Lower leg skin (tissue), 4 donors: ENCODE results near the gene MRPS5. TPM values are rescaled to one million over a fixed set of nuclear protein-coding genes. Genes with fewer than 3 reads are reported as not detected.
"Not testable (repeated sequence)": the region's sequence is repeated elsewhere in the genome, so short reads cannot be mapped to it uniquely, and the experiment has no call there.

ENCODE experiments used
- DNase-seq, 2 donors: peaks; one replicate each; pipeline ENCODE4 v3.0.0-alpha.2; 2019; ENCODE audit warnings: low spot score in 2 of 2
- H3K4me3 ChIP-seq: fragments of 200-600 bp; sonication (generic); 2 replicates; pipeline ENCODE4 v1.5.1; 2017; ENCODE audit warnings: mild to moderate bottlenecking, low read depth; ENCODE audit not compliant: poor library complexity, severe bottlenecking
- CTCF ChIP-seq, 3 donors: fragments of 450-650 bp; IDR thresholded peaks; one replicate each; pipeline ENCODE4 v1.5.1; 2016; ENCODE audit warnings: antibody characterized with exemption in 3 of 3, mild to moderate bottlenecking in 3 of 3, moderate library complexity in 2 of 3
- POLR2A ChIP-seq, 2 donors: fragments of 450-650 bp; IDR thresholded peaks; one replicate each; pipeline ENCODE4 v1.6.1; 2016 to 2017; ENCODE audit warnings: antibody characterized with exemption in 2 of 2, mild to moderate bottlenecking in 1 of 2, moderate library complexity in 1 of 2
- WGBS, 2 donors: methylation state at CpG; one replicate each; pipeline ENCODE4 v1.1.5; 2018; 5-methylcytosine and 5-hydroxymethylcytosine counted together
- intact Hi-C: fragments of 100-400 bp; cut with DNase I; formaldehyde crosslinking; loops from one replicate; pipeline ENCODE4 v1.15.0; 2023; ENCODE audit warnings: low total_unique reads
- total RNA-seq, 4 donors: library from RNA; depleted of rRNA; stranded (reverse); fragments of >200 nt; gene quantifications; one replicate each; pipeline ENCODE4 v1.1.0, GENCODE V29; 2016

Gene MRPS5
- total RNA-seq, 4 donors from 2014 or later: 24.0 to 33.6 (median 29.4) TPM

DNA sequence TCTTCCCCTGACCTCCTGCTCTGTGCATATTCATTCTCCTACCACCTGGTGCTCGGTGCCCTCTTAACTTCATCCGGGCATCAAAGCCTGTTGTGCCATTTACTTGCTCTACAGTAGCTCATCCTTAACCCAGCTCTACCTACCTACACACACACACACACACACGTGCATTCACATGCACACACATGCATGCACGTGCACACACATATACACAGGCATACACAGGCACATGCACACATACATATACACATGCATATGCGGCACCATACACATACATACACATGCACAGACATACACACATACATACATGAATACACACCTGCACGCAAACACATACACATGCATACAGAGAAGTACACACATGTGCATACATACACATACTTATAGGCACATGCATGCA, 81.6 kb downstream of the MRPS5 start:
- TF ChIP-seq CTCF (IDR thresholded peaks at IDR 0.05): peak in 1 of 3 donors; percentile 34
- no peak for TF ChIP-seq POLR2A (IDR thresholded peaks at IDR 0.05)
- 86 to 87% methylated on average over 6 of the region's 6 CpGs for WGBS, 2 donors

GRCh38 chr2:95039363-95039762, 82.2 kb downstream of the MRPS5 start:
- 85% methylated on average over 1 of the region's 1 CpG for WGBS, 2 donors
- intact Hi-C loops: no loop called here
- no peak for DNase-seq
- TF ChIP-seq CTCF (IDR thresholded peaks at IDR 0.05): no peak
- TF ChIP-seq POLR2A (IDR thresholded peaks at IDR 0.05): no peak
- H3K4me3 ChIP-seq: no peak overlapping the region

More for the DNA sequence above, 81.6 kb downstream of the MRPS5 start:
- no peak overlapping the region for H3K4me3 ChIP-seq
- no peak for DNase-seq
- intact Hi-C loops: loop anchor here (5.0 kb wide), 1 partner anchor 1147 kb away; no protein-coding TSS in a partner anchor

DNA sequence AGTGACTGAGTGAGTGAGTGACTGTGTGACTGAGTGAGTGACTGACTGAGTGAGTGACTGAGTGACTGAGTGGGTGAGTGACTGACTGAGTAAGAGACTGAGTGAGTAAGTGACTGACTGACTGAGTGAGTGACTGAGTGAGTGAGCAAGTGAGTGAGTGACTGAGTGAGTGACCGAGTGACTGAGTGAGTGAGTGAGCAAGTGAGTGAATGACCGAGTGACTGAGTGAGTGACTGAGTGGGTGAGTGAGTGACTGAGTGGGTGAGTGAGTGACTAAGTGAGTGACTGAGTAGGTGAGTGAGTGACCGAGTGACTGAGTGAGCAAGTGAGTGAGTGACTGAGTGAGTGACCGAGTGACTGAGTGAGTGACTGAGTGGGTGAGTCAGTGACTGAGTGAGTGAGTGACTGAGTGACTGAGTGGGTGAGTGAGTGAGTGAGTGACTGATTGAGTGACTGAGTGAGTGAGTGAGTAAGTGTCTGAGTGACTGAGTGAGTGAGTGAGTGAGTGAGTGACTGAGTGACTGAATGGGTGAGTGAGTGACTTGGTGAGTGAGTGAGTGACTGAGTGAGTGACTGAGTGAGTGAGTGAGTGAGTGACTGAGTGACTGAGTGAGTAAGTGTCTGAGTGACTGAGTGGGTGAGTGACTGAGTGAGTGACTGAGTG, 82.8 kb downstream of the MRPS5 start:
- intact Hi-C loops: loop anchor here (1.0 kb wide), 1 partner anchor 14 kb away; no protein-coding TSS in a partner anchor
- no peak overlapping the region for H3K4me3 ChIP-seq
- TF ChIP-seq CTCF (IDR thresholded peaks at IDR 0.05): no peak
- TF ChIP-seq POLR2A (IDR thresholded peaks at IDR 0.05): no peak
- WGBS, 2 donors: 90 to 93% methylated on average over 4 of the region's 4 CpGs
- DNase-seq: no peak

GRCh38 chr2:95037841-95038585, 83.6 kb downstream of the MRPS5 start:
- not testable (repeated sequence) for DNase-seq, H3K4me3 ChIP-seq
- intact Hi-C loops: loop anchor here (1.0 kb wide), 1 partner anchor 14 kb away; no protein-coding TSS in a partner anchor
- WGBS, 2 donors: 87 to 91% methylated on average over 3 of the region's 3 CpGs

DNA sequence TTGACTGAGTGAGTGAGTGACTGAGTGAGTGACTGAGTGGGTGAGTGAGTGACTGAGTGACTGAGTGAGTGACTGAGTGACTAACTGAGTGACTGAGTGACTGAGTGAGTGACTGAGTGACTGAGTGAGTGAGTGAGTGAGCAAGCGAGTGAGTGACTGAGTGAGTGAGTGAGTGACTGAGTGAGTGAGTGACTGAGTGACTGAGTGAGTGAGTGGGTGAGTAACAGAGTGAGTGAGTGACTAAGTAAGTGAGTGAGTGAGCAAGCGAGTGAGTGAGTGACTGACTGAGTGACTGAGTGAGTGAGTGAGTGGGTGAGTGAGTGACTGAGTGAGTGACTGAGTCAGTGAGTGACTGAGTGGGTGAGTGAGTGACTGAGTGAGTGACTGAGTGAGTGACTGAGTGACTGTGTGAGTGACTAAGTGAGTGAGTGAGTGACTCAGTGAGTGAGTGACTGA, 84.2 kb downstream of the MRPS5 start:
- intact Hi-C loops: no loop called here
- TF ChIP-seq CTCF (IDR thresholded peaks at IDR 0.05) (no peak), POLR2A (IDR thresholded peaks at IDR 0.05) (no peak)
- H3K4me3 ChIP-seq: no peak overlapping the region
- no peak for DNase-seq
- WGBS, 2 donors: 84 to 87% methylated on average over 2 of the region's 2 CpGs

DNA sequence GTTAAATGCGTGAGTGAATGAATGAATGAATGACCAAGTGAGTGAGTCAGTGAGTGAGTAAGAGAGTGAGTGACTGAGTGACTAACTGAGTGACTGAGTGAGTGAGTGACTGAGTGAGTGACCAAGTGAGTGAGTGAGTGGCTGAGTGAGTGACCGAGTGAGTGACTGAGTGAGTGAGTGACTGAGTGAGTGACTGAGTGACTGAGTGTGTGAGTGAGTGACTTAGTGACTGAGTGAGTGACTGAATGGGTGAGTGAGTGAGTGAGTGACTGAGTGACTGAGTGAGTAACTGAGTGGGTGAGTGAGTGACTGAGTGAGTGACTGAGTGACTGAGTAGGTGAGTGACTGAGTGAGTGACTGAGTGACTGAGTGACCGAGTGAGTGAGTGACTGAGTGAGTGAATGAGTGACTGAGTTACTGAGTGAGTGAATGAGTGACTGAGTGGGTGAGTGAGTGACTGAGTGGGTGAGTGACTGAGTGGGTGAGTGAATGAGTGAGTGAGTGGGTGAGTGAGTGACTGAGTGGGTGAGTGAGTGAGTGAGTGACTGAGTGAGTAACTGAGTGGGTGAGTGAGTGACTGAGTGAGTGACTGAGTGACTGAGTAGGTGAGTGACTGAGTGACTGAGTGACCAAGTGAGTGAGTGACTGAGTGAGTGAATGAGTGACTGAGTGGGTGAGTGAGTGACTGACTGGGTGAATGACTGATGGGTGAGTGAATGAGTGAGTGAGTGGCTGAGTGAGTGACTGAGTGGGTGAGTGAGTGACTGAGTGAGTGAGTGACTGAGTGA, 84.8 kb downstream of the MRPS5 start:
- intact Hi-C loops: no loop called here
- TF ChIP-seq POLR2A (IDR thresholded peaks at IDR 0.05) (no peak), CTCF (IDR thresholded peaks at IDR 0.05) (no peak)
- H3K4me3 ChIP-seq: no peak overlapping the region
- WGBS, 2 donors: 88 to 89% methylated on average over 3 of the region's 3 CpGs
- no peak for DNase-seq
